Measurements from ENCODE around the gene ZNF391. TPM values are rescaled to one million over a fixed set of nuclear protein-coding genes. Genes with fewer than 3 reads are reported as not detected.

ZNF391 gene
- total RNA-seq, 4 donors from 2014 or later, result 0.10 to 1.1 (median 0.26) TPM

DNA sequence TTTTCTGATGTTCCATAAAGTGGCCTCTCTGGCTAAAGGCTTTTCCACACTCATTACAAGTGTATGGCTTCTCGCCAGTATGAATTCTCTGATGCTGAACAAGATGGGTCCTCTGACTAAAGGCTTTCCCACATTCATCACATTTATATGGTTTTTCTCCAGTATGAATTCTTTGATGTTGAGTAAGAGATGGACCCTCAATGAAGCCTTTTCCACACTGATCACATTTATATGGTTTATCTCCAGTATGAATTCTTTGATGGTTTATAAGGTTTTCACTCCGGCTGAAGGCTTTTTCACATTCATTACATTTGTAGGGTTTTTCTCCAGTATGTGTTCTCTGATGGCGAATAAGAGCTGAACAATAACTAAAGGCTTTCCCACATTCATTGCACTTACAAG, 63.9 kb downstream of the ZNF391 start:
- peak overlapping the region in 1 of 4 donors; percentile 35 for H3K4me3 ChIP-seq
- H3K36me3 ChIP-seq, result peaks cover 36 to 100% of the 10 kb centered on the region in 2 donors
- ATAC-seq (no peak), DNase-seq (no peak)
- H3K4me1 ChIP-seq, result no peaks in the 10 kb centered on the region
- no peaks in the 10 kb centered on the region for H3K27me3 ChIP-seq
- peaks cover 14 to 62% (median 33%) of the 10 kb centered on the region in 3 donors for H3K9me3 ChIP-seq
- H3K27ac ChIP-seq, result no peak overlapping the region
- in situ Hi-C loops (cut with MboI; ENCODE audit: low sequenced_read_pairs in 4 of 4), result loop anchor here in 1 of 4 donors (25.0 kb wide), 1 partner anchor 790 kb away; the partner anchor contains the start of gene ZNF322
- TF ChIP-seq POLR2A (IDR thresholded peaks at IDR 0.05), result no peak
- TF ChIP-seq, protein P1, sequence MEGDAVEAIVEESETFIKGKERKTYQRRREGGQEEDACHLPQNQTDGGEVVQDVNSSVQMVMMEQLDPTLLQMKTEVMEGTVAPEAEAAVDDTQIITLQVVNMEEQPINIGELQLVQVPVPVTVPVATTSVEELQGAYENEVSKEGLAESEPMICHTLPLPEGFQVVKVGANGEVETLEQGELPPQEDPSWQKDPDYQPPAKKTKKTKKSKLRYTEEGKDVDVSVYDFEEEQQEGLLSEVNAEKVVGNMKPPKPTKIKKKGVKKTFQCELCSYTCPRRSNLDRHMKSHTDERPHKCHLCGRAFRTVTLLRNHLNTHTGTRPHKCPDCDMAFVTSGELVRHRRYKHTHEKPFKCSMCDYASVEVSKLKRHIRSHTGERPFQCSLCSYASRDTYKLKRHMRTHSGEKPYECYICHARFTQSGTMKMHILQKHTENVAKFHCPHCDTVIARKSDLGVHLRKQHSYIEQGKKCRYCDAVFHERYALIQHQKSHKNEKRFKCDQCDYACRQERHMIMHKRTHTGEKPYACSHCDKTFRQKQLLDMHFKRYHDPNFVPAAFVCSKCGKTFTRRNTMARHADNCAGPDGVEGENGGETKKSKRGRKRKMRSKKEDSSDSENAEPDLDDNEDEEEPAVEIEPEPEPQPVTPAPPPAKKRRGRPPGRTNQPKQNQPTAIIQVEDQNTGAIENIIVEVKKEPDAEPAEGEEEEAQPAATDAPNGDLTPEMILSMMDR (IDR thresholded peaks at IDR 0.05 in 4 of 5, conservative IDR thresholded peaks at IDR 0.05 in 1 of 5), result no peak
- intact Hi-C loops (cut with DNase I; ENCODE audit: low total_unique reads), result no loop called here

Other genes starting within 250 kb of the ZNF391 start
- not detected for gene PRSS16, start 141.1 kb upstream of the ZNF391 start, total RNA-seq
- gene POM121L2, start 76.5 kb upstream of the ZNF391 start, total RNA-seq, result not detected
- gene ZNF184, start 84.3 kb downstream of the ZNF391 start, total RNA-seq, result 1 to 10 TPM; 3.9 to 6.0 (median 4.4) TPM

All from gastrocnemius medialis (tissue), 4 donors.